ENCODE measurements around the gene PPP2R3A. TPM values are rescaled to one million over a fixed set of nuclear protein-coding genes. Genes with fewer than 3 reads are reported as not detected.

Gene PPP2R3A
- total RNA-seq, 1 donor from 2014 or later: 10.5 TPM

DNA sequence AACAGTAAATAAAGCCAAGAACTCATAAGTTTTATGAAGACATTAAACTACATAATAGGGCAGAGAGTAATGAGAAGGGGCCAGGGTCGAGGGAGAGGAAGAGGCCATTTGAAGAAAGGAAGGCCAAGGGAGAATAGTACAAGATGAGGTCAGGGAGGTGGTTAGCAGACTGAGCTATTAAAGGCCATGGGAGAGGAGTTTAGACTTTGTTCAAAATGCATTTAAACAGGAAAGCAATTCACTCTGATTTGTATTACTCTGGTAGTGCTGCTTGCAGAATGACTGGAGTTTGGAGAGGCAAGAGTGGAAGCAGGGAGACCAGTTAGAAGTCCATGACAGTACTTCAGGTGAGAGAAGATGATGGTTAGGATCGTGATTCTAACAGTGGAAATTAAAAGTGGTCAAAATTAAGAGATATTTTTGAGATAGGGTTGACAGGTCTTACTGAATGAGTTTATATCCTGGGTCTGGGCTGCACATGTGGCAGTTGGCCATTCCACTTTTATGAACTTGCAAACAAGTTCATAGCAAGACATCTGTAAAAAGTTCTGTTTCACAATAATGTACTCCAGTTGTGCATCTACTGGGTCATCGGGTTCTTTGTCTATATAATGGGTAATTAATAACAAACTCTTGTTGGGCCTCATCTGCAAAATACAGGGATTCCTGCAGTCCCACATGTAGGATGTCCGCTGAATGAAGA, 16.3 kb downstream of the PPP2R3A start:
- no peaks in the 10 kb centered on the region for H3K4me1 ChIP-seq
- no peaks in the 10 kb centered on the region for H3K27me3 ChIP-seq
- H3K27ac ChIP-seq: no peak overlapping the region
- no peak overlapping the region for H3K4me3 ChIP-seq
- intact Hi-C loops (cut with DNase I): no loop called here
- TF ChIP-seq, protein P1, sequence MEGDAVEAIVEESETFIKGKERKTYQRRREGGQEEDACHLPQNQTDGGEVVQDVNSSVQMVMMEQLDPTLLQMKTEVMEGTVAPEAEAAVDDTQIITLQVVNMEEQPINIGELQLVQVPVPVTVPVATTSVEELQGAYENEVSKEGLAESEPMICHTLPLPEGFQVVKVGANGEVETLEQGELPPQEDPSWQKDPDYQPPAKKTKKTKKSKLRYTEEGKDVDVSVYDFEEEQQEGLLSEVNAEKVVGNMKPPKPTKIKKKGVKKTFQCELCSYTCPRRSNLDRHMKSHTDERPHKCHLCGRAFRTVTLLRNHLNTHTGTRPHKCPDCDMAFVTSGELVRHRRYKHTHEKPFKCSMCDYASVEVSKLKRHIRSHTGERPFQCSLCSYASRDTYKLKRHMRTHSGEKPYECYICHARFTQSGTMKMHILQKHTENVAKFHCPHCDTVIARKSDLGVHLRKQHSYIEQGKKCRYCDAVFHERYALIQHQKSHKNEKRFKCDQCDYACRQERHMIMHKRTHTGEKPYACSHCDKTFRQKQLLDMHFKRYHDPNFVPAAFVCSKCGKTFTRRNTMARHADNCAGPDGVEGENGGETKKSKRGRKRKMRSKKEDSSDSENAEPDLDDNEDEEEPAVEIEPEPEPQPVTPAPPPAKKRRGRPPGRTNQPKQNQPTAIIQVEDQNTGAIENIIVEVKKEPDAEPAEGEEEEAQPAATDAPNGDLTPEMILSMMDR (IDR thresholded peaks at IDR 0.05): no peak
- DNase-seq (ENCODE audit: low spot score in 2 of 2): no peak
- H3K36me3 ChIP-seq: no peaks in the 10 kb centered on the region
- no peaks in the 10 kb centered on the region for H3K9me3 ChIP-seq

DNA sequence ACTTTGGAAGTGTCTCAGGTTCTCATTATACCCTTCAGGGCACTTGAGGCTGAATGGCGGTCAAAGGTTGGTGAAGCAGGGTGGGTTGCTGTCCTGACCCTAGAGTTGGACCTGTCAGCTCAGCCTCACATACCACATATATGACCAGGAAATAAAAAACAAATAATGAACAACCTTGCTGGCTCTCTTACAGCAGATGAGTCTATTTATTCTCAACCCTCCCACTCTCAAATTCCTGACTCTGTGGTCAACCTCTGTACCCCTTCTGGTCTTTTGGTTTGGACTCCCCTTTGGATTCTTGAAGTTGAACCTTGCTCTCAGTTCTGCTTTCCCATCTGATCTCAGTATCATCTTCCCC, 16.9 kb downstream of the PPP2R3A start:
- no peak for DNase-seq (ENCODE audit: low spot score in 2 of 2)
- Histone ChIP-seq H3K9me3 (no peaks in the 10 kb centered on the region), H3K4me3 (no peak overlapping the region), H3K27me3 (no peaks in the 10 kb centered on the region), H3K27ac (no peak overlapping the region), H3K36me3 (no peaks in the 10 kb centered on the region), H3K4me1 (no peaks in the 10 kb centered on the region)
- TF ChIP-seq, protein P1 (IDR thresholded peaks at IDR 0.05): no peak
- intact Hi-C loops (cut with DNase I): no loop called here

DNA sequence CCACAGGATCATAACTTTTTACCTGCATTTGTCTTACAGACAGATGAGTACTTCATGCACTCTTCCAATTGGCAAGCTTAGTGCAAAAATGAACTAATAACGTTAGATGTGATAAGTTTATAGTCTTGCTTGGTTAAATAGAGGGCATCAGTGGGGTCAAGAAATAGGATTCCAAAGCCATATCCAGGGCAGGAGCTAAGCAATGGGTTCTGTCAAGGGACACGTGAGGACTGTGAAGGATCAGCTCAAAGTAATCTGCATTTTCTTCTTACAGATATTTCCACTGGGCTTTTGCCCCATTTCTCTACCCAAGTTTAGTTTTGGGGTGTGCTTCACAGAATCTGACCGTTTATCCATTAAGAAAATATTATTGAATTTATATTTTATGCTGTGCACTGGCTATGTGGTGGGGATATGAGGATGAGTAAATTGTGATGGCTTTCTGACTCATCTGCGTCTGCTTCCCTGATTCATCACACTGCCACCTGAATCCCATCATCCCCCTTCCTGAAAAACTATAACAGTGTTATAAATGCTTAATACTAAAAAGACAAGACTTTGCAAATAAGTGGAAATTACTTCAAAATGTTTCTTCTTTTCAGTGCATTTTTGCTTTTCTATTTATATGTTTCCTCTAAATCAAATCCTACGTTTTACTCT, 17.5 kb downstream of the PPP2R3A start:
- H3K36me3 ChIP-seq: no peaks in the 10 kb centered on the region
- no peak overlapping the region for H3K4me3 ChIP-seq
- no peak for DNase-seq (ENCODE audit: low spot score in 2 of 2)
- no peaks in the 10 kb centered on the region for H3K9me3 ChIP-seq
- no peaks in the 10 kb centered on the region for H3K4me1 ChIP-seq
- TF ChIP-seq, protein P1 (IDR thresholded peaks at IDR 0.05): no peak
- H3K27ac ChIP-seq: no peak overlapping the region
- no peaks in the 10 kb centered on the region for H3K27me3 ChIP-seq
- intact Hi-C loops (cut with DNase I): no loop called here

DNA sequence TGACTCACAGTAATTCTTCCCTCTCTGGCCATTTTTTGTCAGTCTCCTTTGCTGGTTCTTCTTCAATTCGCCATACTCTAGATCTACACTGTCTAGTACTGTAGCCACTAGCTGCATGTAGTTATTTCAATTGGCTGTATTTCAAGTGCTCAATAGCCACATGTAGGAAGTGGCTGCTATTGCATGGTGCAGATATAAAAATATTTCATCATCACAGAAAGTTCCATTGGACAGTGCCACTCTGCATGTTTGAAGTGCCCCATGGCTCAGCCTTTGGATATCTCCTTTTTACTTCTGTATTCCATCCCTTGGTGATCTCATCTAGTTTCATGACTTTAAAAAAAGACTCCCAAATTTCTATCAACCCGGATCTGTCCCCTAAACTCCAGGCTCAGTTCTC, 22.1 kb downstream of the PPP2R3A start:
- Histone ChIP-seq H3K4me3 (no peak overlapping the region), H3K4me1 (peaks cover 4 to 8% of the 10 kb centered on the region in 2 donors), H3K27ac (no peak overlapping the region), H3K36me3 (no peaks in the 10 kb centered on the region), H3K27me3 (no peaks in the 10 kb centered on the region), H3K9me3 (no peaks in the 10 kb centered on the region)
- intact Hi-C loops (cut with DNase I): no loop called here
- DNase-seq (ENCODE audit: low spot score in 2 of 2): no peak
- TF ChIP-seq, protein P1 (IDR thresholded peaks at IDR 0.05): no peak

DNA sequence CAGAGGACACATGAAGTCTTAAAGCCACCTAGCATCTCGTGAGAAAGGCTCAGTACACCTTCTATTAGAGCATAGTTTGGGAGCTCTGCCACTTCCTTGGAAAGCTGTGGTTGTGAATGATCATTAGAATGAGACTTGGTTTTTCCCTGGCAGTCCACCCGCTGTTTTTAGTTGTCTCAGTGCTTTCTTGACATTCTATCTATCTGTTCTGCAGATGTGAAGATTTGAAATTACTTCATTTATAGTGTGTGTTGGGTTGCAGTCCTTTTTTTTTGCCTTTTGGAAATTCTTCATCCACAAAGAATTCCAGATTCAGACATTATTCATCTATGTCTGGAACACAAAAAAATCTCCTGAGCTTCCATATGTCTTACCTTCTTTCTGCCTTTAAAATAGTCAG, 23.7 kb downstream of the PPP2R3A start:
- peaks cover 4 to 8% of the 10 kb centered on the region in 2 donors for H3K4me1 ChIP-seq
- TF ChIP-seq, protein P1 (IDR thresholded peaks at IDR 0.05): no peak
- intact Hi-C loops (cut with DNase I): no loop called here

More for the DNA sequence above, 23.7 kb downstream of the PPP2R3A start:
- Histone ChIP-seq H3K36me3 (no peaks in the 10 kb centered on the region), H3K9me3 (no peaks in the 10 kb centered on the region), H3K4me3 (no peak overlapping the region), H3K27me3 (no peaks in the 10 kb centered on the region), H3K27ac (no peak overlapping the region)
- DNase-seq (ENCODE audit: low spot score in 2 of 2): no peak
